Endothelial cell of umbilical vein (primary cell): ENCODE results near the gene LDLRAD4.

Experiments used
- CTCF ChIP-seq, 2 donors: IDR thresholded peaks; 1 replicate in 1 of 2; 2 replicates in 1 of 2; pipeline ENCODE4 v1.5.1; 2011; ENCODE audit warnings: low read length in 2 of 2, mild to moderate bottlenecking in 2 of 2, moderate library complexity in 2 of 2, control low read depth in 1 of 2, inconsistent platforms in 1 of 2, low read depth in 1 of 2; ENCODE audit not compliant: insufficient read depth in 1 of 2; ENCODE audit errors: extremely low read depth in 1 of 2
- EZH2 ChIP-seq: IDR thresholded peaks from 2 replicates; pipeline ENCODE4 v1.6.1; 2012; ENCODE audit warnings: borderline replicate concordance, low read depth, mild to moderate bottlenecking, moderate library complexity, low read length, inconsistent platforms; ENCODE audit not compliant: severe bottlenecking
- JUN ChIP-seq: IDR thresholded peaks from 2 replicates; pipeline ENCODE4 v1.6.1; 2011; ENCODE audit warnings: borderline replicate concordance, low read depth; ENCODE audit not compliant: insufficient read length, insufficient read depth
- MYC ChIP-seq: IDR thresholded peaks from one replicate; pipeline ENCODE4 v1.6.1; 2011; ENCODE audit warnings: mild to moderate bottlenecking, low read depth, low read length
- POLR2A ChIP-seq: IDR thresholded peaks from 2 replicates; pipeline ENCODE4 v1.6.1; 2012; ENCODE audit warnings: low read depth, mild to moderate bottlenecking, control low read depth, low read length
- POLR2AphosphoS5 ChIP-seq: IDR thresholded peaks from 2 replicates; pipeline ENCODE4 v1.6.1; 2012; ENCODE audit warnings: low read depth, mild to moderate bottlenecking, control low read depth, low read length, moderate library complexity; ENCODE audit not compliant: insufficient read depth
- TF ChIP-seq, protein P1 (sequence below): IDR thresholded peaks from 2 replicates; pipeline ENCODE4 v1.6.1; 2011; ENCODE audit not compliant: insufficient read depth, insufficient read length

- TF ChIP-seq CTCF (IDR thresholded peaks at IDR 0.05; ENCODE audit: extremely low read depth in 1 of 2, insufficient read depth in 1 of 2, low read depth in 1 of 2, low read length in 2 of 2) (no peak), JUN (no peak), MYC (no peak), EZH2 (no peak), POLR2A (no peak), POLR2AphosphoS5 (no peak)
- TF ChIP-seq, protein P1, sequence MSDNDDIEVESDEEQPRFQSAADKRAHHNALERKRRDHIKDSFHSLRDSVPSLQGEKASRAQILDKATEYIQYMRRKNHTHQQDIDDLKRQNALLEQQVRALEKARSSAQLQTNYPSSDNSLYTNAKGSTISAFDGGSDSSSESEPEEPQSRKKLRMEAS, result no peak
Measured at GRCh38 chr18:13477147-13477683, 258.7 kb downstream of the LDLRAD4 start.
